Activated CD8-positive, alpha-beta memory T cell treated with anti-CD3 and anti-CD28 coated beads for 4 hours (primary cell): ENCODE measurements around the gene CXXC5.

Source experiments
- DNase-seq, 2 donors: peaks; one replicate each; pipeline ENCODE4 v3.0.0-alpha.2; 2020; ENCODE audit warnings: low read depth in 2 of 2

The CXXC5 gene

DNA sequence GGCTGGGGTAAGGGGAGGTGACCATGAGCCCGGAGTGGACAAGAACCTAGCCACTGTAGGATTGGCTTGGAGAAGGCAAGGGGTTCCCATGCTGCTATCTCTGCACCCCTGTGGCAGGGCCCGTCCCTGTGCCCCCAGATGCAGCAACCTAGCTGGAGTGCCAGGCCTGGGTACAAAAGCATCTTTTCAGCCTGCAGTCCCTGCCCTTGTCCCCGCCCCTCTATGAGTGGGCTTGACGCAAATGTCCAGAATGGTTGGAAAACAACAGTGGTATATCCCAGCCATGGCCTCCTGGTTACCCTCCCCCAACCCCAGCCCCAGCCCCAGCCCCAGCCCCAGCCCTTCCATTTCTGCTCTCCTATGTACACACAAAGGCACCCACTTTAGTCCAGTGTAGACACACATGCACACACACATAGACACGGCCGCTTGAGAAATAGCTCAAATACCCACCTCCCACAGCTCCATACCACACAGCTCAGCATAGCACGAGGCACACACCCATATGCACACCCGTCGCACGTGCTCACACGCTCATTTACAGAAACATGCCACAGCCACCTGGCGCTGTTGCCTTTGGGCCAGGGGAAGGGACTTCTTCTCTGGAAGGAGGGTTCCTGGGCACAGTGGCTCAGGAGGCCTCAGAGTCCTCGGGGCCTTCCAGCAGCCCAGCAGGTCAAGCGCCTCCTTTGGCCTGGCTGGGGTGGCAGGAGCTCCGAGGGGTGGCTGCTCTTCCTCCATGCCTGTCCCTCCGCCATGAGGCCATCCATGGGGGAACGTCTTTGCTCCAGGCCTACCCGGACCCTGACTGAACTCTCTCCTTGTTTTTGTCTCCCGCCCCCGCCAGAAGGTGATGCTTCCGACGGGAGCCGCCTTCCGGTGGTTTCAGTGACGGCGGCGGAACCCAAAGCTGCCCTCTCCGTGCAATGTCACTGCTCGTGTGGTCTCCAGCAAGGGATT lies 34.1 kb downstream of the CXXC5 start:
- no peak for DNase-seq

DNA sequence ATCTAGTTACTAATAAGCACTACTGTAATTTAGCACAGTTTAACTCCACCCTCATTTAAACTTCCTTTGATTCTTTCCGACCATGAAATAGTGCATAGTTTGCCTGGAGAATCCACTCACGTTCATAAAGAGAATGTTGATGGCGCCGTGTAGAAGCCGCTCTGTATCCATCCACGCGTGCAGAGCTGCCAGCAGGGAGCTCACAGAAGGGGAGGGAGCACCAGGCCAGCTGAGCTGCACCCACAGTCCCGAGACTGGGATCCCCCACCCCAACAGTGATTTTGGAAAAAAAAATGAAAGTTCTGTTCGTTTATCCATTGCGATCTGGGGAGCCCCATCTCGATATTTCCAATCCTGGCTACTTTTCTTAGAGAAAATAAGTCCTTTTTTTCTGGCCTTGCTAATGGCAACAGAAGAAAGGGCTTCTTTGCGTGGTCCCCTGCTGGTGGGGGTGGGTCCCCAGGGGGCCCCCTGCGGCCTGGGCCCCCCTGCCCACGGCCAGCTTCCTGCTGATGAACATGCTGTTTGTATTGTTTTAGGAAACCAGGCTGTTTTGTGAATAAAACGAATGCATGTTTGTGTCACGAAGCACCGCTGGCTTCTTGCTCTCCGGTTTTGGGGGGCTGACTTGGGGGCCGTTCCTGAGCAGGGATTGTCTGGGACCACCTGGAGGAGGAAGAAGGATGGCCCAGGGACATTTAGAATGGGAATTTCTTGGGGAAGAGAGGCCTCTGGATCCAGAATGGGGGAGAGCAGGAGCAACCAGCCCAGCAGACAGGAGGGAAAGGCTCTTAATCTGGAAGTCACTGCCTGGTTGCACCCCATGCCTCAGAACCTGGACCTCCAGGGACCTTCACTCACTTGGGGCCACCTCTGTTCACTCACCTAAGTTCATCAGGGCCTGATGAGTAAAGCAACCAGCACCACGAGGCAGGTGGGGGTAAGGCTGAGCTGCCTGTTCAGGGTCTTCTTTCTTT lies 35.4 kb downstream of the CXXC5 start:
- no peak for DNase-seq

DNA sequence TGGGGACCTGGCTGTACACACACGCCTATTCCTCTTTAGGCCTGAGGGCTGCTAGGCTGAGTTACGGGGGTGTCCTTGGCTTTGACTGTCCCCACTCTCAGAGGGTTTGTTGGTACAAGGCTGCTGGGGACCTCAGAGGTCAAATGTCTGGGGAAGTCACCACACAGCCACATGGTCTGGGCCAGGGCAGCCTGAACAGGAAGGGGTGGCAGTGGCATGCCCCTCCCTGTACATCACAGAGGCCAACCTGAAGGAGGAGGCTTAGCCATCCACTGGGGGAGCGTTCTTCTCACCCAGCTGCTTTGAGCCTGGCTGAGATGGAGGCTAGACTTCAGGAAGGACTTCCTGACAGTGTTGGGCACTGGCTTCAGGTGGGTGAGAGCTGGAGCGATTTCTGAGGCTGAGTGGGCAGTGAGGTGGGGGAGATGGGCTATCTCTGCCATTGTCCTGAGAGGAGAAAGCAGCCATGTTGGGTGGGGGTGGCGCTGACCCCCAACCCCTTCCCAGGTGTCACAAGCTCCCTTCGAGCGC lies 36.3 kb downstream of the CXXC5 start:
- DNase-seq: no peak

DNA sequence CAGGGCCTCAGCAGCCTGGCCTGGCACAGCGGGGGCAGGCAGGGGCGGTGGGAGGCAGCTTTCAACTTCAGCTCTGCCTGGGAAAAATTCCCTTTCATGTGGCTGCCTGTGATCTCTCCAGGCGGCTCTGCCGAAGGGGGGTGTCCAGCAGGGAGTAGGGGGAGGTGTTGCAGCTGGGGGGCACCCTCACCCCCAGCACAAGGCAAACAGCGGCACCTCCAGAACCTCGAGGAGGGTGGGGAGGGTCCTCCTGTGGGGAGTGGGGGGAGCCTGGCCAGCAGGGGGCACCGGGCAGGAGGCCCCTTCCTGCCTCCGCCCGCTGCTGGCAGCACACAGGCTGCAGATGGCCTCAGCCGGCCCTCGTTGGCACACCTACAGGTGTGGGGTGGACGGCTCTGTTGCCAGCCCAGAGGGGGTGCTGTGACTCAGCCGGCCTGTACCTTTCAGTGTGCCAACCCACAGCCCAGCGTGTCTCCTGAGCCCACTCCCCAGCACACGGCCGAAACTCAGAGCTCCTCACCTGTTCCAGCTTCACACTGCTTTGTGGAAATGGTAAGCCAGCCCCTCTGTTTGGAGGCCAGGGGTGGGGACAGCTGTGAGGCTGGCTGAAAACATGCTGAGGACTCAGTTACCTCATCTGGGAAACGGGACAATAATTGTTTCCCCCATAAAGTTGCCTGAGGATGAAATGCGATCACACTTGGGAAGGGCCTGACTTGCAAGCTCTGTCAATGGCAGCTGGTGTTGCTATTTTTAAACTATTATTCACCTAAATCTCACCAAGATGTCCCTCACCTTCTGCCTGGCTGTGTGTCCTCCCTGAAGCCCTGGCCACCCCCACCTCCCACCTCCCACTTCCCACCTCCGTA lies 37.0 kb downstream of the CXXC5 start:
- no peak for DNase-seq

DNA sequence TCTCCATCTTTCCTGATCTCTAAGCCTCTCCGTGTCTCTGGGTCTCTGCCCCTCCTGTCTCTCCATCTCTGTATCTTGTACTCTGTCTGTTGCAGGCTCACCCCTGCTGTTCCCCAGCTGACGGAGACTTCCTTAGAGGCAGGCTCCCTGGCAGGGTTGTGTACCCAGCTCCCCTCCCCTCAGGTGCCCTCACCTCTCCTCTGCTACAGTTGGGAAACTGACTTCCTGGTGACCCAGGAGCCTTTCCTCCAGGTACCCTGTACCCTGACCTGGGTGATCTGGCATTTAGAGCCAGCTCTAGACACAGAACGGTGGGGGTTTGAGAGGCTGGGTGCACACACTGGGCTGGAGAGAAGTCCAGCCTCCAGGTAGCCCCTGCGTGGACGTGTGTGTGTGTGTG lies 37.7 kb downstream of the CXXC5 start:
- DNase-seq: no peak

DNA sequence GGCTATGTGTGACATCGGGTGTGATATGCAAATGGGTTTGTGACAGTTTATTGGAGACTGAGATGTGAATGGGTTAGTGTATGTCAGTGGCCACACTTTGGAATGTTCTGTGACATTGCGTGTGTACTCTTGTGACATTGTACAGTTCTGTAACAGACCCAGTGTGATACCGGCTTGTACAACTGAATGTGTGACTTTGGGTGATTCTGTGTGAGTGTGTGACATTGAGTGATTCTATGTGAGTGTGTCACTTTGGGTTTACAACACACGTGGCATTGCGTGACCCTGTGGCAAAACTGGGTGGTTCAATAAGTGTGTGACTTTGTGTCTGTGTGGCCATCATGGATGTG lies 38.2 kb downstream of the CXXC5 start:
- no peak for DNase-seq

DNA sequence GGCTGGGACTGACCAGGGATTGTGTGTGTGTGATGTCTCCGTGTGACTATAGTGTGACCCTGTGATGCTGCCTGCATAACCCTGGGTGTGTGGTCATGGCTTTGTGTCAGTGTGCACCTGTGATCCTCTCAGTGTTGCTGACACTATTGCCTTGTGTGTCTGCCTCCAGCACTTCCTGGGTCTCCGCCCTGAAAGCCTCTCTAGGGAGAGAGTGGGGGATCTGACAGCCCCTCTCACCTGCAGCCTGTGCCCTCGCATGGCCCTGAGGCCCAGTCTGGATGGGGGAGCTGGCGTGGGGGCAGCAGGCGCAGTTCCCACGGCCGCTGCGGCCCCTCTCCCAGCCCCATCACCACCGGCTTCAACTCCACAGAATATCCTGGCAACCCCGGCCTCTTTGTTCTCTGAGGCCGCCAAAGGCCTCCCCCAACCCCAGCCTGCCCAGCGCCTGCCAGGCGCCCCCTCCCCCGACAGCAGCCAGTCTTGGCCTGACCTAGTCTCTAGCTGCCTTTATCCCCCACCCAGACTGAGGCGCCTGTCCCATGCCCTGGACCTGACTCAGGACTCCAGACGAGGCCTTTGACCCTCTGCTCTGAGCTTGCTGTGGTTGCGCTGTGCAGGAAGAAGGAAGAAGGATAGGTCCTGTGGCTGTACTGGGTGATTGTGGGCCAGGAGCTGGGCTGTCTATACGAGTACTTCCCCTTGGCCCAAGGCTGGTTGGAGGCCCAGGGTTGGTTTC lies 38.7 kb downstream of the CXXC5 start:
- DNase-seq: no peak

DNA sequence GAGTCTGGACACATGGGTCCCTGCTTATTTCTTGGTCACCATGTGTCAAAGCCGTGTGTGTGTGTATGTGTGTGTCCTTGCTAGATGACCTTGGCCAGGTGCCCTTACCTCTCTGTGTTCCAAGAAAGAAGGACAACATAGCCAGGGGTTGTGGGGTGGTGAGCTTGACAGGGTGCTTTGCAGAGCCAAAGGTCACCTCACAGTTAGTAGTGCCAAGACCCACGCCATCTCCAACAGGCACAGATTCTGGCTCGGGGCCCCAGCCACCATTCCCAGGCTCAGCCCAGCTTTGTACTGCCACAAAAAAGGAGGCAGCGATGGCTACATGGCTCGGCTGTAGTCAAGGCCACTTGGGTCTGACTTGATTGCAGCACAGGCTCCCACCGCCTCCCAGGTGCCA lies 39.5 kb downstream of the CXXC5 start:
- no peak for DNase-seq

DNA sequence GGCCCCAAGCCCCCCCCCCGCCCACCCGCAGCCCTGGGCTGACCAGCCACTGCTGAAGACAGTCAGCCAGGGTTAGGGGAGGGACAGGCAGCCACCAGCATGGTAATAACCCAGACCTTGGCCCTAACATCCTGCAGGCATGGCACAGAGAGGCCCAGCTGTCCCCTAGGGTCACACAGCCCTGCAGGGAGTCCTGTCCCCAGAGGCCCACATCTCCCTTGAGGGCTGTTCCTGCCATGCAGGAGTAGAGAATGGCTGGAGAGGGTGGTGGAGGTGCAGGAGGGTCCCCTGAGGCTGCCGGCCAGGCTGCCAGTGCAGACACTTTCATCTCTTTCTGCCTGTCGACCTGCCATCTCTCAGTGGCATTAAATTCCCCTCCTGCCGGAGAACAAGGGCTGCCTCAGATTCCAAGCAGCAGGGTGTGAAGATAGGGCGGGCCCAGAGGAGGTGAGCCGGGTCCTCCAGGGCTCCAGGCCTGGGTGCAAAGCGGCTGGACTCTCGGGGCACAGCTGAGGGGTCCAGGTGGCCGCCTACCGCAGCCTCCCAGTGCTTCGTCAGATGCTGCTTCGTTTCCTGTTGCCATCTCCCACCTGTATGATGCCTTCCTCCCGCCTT lies 40.0 kb downstream of the CXXC5 start:
- no peak for DNase-seq

DNA sequence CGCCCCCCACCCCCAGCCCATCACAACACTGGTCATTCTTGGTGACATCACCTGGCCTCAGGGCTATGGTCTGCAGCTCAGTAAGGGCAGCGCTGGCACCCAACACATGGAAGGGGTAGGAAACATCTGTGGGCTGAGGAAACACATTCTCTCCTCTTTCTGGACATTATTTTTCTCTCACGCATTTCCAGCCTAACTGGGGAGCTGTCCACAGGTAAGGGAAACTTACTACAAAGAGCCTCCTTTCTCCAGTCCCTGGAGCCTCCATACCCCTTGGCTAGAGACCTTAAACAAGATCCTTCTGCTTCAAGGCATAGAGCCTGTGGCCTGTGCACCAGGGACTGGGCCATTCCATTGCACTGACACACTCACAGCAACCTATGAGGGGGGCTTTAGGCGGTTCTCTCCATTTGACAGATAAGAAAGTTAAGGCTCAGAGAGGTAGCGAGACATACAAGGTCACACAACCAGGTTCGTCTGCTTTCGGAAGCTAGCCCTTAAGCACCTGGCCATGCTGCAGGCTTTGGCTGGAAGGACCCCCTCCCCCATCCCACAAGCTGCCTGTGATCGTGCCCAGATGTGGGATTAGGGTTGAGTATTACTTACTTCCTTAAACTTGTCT lies 40.7 kb downstream of the CXXC5 start:
- no peak for DNase-seq

DNA sequence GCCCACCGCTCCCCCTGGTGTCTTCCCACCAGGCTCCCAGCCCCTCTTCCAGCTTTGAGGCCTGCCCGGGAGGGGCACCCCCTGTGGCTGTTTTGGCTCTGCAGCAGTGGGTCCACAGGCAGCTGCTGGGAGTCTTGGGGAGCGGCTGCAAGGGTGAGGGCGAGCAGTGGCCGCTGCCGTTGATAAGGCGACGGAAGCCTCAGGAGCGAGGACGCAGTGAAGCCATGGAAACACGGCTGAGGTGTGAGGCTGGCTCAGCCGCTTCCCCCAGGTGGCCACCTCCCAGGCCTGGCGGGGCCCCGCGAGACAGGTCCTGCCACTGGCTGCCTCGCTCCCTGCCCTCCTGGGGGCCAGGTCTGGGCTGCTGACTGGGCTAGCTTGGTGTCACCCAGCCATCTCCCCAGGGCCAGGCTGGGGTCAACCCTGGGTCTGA lies 41.5 kb downstream of the CXXC5 start:
- no peak for DNase-seq

DNA sequence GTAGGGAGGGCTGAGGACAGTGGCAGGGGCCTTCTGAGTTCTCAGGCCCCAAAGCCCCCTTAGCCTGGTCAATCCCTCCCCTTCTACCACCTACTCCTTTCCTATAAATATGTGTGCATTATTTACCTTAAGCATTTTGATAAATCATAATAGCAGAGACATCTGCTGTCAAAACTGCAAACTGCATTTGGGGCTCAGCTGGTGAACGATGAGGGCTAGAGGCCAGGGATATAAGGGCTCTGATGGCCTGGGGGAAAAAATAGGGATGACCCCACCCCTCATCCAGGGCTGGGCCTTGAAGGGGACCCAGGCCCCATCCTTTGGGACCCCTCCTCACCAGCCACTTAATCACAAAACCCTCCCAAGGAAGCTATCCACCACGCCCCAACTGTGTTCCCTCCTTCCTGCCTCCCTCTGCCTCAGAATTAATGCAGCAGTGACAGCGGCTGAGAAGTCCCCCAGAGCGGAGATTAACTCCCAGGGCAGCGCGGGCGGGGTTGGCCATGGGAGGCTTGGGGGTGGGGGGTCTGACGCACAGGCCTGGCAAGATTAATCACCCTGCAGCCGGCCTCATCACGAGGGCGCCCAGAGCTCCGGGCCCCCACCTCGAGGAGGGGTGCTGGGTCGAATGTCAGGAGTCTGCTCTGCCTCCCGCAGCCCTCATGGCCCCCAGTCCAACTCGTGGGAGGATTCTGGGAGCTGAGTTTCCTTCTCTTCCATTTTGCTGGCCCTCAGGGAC lies 42.1 kb downstream of the CXXC5 start:
- DNase-seq: no peak

DNA sequence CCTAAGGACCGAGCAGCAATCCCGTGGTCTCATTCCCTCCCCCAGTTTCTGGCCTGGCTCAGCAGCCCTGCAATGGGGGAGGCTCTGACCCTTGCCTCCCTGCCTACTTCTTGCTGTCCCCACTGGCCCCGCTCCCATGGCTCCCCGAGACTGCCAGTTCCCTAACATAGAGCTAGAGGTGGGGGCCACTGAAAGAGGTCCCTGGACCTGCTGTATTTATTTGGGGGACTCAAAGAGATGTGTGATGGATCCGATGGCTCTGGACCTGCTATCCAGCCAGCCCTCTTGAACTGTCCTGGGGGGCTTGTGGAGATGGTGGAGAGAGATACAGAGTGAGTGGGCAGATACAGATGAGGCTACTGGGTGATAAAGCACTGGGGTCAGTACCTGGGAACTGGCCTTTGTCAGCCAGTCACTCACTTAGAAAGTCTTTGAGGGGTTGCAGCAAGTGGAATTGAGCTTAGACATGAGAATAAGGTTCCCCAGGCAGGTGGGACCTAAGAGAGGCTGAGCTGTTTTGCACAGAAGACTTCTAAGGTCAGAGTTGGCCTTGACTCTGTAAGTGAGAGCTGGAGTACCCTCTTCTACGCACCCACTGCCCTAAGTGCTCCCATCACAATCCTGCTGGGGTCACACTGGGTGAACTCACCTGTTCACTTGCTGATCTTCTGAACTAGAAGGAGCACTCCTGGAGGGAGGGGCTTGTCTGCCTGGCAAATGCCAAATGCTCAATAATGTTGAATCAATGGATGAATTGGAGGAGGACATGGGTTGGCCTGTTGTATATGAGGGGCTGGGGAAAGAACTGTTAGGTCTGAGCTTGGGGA lies 42.9 kb downstream of the CXXC5 start:
- DNase-seq: no peak

DNA sequence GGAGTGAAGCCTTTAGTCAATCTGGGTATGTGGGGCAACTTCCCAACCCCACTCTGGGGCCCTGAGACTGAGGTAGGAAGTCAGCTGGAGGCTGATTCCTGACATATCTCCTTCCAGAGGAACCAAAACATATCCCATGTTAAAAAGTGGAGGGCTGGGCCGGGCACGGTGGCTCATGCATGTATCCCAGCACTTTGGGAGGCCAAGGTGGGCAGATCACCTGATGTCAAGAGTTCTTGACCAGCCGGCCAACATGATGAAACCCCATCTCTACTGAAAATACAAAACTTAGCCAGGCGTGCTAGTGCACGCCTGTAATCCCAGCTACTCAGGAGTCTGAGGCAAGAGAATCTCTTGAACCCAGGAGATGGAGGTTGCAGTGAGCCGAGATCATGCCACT lies 44.0 kb downstream of the CXXC5 start:
- no peak for DNase-seq

DNA sequence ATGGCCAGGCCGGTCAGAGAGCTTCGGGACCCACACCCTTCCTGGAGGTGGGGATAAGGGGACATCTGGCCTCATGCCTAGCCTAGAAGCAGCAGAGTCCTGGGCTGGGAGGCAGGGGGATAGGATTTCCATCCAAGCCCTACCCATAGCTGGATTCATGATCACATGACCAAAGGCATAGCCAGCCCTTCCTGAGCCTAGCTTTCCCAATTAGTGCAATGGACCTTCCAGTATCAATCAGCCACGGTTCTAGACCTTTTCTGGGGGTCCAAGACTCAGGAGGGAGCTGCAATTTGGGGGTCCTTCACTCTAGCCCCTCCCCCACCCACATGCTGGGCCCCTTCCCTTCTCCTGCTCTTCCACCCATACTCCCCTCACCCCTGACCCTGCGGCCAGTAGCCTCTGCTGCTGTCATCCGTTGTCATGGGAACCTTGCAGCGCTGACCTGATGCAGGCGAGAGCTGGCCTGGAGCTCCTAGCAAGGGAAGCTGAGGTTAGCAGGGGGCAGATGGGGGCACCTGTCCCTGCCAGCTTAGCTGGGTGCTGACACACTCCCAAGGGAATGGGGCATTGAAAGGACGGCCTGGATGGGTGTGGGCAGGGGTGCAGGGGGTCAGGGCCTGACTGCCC lies 44.6 kb downstream of the CXXC5 start:
- no peak for DNase-seq

DNA sequence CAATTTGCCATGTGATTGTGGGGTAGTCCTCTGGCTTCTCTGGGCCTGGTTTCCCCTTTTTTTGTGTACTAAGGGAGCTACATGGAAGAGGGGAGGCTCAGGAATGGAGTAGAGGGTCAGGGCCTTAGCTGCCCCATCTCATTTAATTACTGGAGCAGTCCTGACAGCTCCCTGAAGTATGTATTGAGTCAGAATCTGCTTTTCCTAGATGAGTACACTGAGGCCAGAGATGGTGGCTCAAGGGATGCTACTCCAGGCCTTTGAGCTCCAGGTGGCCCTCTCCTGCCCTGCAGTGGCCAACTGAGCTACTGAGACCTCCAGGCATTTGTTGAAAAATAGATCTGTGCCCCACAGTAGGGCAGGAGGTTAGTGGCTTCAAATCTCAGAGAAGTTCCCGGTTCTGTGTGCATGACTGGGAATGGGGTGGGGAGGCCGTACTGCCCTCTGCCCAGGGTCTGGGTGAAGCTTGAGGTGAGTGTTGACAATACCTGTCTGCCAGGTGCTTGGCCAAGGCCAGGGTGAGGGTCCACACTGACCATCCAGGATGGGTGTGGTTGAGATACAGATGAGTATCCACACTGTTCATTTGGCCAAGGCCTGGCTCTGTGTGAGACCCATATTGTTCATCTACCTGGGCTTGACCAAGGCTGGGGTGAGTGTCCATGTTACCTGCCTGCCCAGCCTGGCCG lies 45.7 kb downstream of the CXXC5 start:
- DNase-seq: no peak

DNA sequence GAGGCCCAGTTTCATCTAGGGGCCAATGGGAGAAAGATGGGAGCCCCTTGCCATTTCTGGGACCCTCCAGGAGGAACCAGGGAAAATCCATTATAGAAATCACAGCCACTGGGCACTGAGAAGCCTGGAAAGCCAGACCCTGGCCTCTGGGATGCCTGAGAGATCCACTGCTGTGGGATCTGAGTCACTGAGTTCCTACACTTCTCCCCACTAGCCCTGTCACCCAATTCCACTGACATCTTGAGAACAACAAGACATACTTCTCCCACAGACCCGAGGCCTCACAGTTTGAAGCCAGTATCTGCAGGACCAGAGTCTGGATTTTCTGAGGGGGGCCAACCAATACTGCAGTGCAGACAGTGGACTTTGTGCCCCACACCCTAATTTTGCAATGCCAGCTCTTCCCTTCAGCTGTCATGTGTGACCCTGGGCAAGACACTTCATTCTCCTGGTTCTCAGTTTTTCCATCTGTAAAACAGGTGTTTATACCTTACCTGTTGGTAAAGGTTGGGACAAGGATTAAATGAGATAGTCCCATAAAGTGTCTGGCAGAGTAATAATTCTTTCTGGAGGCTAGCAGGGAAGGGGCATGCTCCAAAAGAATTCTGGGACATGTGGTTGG lies 46.5 kb downstream of the CXXC5 start:
- no peak for DNase-seq
